Stimulated activated CD4-positive, alpha-beta T cell treated with anti-CD3 and anti-CD28 coated beads, Interleukin-2, amount 100 ng/mL, for 48 hours (primary cell): ENCODE measurements around the gene CLSTN2.

Experiments used
- DNase-seq, 2 donors: peaks; one replicate each; pipeline ENCODE4 v3.0.0-alpha.2; 2020

The CLSTN2 gene

GRCh38 chr3:140468407-140468806 lies 533.4 kb downstream of the CLSTN2 start:
- no peak for DNase-seq

GRCh38 chr3:140469491-140469890 lies 534.5 kb downstream of the CLSTN2 start:
- no peak for DNase-seq

- no peak for DNase-seq
Observed at GRCh38 chr3:140470211-140470610, 535.2 kb downstream of the CLSTN2 start.

- no peak for DNase-seq
Observed at GRCh38 chr3:140470962-140471361, 536.0 kb downstream of the CLSTN2 start.

GRCh38 chr3:140472306-140473020 lies 537.5 kb downstream of the CLSTN2 start:
- no peak for DNase-seq

GRCh38 chr3:140487566-140487965 lies 552.6 kb downstream of the CLSTN2 start:
- no peak for DNase-seq

- DNase-seq: no peak
Observed at GRCh38 chr3:140493271-140493670, 558.3 kb downstream of the CLSTN2 start.

- no peak for DNase-seq
Observed at GRCh38 chr3:140494970-140495369, 560.0 kb downstream of the CLSTN2 start.

- no peak for DNase-seq
Observed at GRCh38 chr3:140497331-140497730, 562.3 kb downstream of the CLSTN2 start.

- DNase-seq: no peak
Observed at GRCh38 chr3:140499114-140499757, 564.3 kb downstream of the CLSTN2 start.

GRCh38 chr3:140500473-140500872 lies 565.5 kb downstream of the CLSTN2 start:
- no peak for DNase-seq

GRCh38 chr3:140501061-140501769 lies 566.2 kb downstream of the CLSTN2 start:
- DNase-seq: no peak

GRCh38 chr3:140501770-140502364 lies 566.9 kb downstream of the CLSTN2 start:
- DNase-seq: no peak

- DNase-seq: no peak
Observed at GRCh38 chr3:140505213-140505612, 570.2 kb downstream of the CLSTN2 start.

- no peak for DNase-seq
Observed at GRCh38 chr3:140505876-140506275, 570.9 kb downstream of the CLSTN2 start.

GRCh38 chr3:140508550-140508949 lies 573.6 kb downstream of the CLSTN2 start:
- no peak for DNase-seq

- DNase-seq: no peak
Observed at GRCh38 chr3:140509534-140509933, 574.5 kb downstream of the CLSTN2 start.

GRCh38 chr3:140510303-140510861 lies 575.4 kb downstream of the CLSTN2 start:
- no peak for DNase-seq

- DNase-seq: no peak
Observed at GRCh38 chr3:140521751-140522445, 586.9 kb downstream of the CLSTN2 start.

- DNase-seq: no peak
Observed at GRCh38 chr3:140522653-140523380, 587.8 kb downstream of the CLSTN2 start.

- DNase-seq: no peak
Observed at GRCh38 chr3:140523600-140523999, 588.6 kb downstream of the CLSTN2 start.

- no peak for DNase-seq
Observed at GRCh38 chr3:140527156-140527555, 592.2 kb downstream of the CLSTN2 start.
